ENCODE measurements around the gene DCAKD. TPM values are rescaled to one million over a fixed set of nuclear protein-coding genes. Genes with fewer than 3 reads are reported as not detected.

The DCAKD gene
- total and polyA plus RNA-seq, 2 experiments from 2014 or later, result 29.9 to 47.4 TPM

DNA sequence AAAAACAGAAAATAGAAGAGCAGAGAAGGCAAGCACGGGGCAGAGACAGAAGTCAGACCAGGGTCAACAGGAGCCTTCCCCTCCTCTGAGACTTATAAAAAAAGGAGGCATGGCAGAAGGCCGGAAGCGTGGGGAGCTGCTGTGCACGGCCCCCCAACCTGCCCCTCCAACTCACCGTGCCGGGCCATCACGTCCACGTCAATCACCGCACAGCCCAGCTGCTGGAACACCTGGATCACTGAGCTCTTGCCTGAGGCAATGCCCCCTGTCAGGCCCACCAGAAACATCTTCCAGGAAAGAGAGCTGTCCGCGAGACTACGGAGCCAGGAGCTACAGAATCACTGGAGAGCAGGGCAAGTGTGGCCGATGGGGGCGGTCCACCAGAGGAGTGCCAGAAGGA is 16.8 kb downstream of the DCAKD start:
- Histone ChIP-seq H4K20me1 (ENCODE audit: insufficient read depth, poor library complexity, severe bottlenecking) (peaks cover 6% of the 10 kb centered on the region), H3K4me2 (no peak overlapping the region), H3K27ac (no peak overlapping the region), H3K4me3 (no peak overlapping the region), H3K79me2 (peaks cover 31% of the 10 kb centered on the region), H3K9me3 (ENCODE audit: low read depth) (no peaks in the 10 kb centered on the region), H3K9me2 (replicated peaks; ENCODE audit: insufficient read depth) (no peaks in the 10 kb centered on the region), H2AFZ (no peak overlapping the region), H3K27me3 (no peaks in the 10 kb centered on the region), H3K4me1 (ENCODE audit: insufficient read depth) (peaks cover 5% of the 10 kb centered on the region), H3K36me3 (replicated peaks; ENCODE audit: insufficient read depth, low read depth) (no peaks in the 10 kb centered on the region)
- TF ChIP-seq, protein P1, sequence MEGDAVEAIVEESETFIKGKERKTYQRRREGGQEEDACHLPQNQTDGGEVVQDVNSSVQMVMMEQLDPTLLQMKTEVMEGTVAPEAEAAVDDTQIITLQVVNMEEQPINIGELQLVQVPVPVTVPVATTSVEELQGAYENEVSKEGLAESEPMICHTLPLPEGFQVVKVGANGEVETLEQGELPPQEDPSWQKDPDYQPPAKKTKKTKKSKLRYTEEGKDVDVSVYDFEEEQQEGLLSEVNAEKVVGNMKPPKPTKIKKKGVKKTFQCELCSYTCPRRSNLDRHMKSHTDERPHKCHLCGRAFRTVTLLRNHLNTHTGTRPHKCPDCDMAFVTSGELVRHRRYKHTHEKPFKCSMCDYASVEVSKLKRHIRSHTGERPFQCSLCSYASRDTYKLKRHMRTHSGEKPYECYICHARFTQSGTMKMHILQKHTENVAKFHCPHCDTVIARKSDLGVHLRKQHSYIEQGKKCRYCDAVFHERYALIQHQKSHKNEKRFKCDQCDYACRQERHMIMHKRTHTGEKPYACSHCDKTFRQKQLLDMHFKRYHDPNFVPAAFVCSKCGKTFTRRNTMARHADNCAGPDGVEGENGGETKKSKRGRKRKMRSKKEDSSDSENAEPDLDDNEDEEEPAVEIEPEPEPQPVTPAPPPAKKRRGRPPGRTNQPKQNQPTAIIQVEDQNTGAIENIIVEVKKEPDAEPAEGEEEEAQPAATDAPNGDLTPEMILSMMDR (IDR thresholded peaks at IDR 0.05; ENCODE audit: poor library complexity), result no peak
- no peak for TF ChIP-seq EZH2phosphoT487 (IDR thresholded peaks at IDR 0.05; ENCODE audit: low read depth, severe bottlenecking, unreplicated experiment)
- TF ChIP-seq EZH2 (IDR thresholded peaks at IDR 0.05; ENCODE audit: borderline replicate concordance), result no peak
- 96% methylated on average over 14 of the region's 14 CpGs for WGBS (ENCODE audit: low lambda C conversion rate, missing lambda C conversion rate)
- no peak for DNase-seq (ENCODE audit: low spot score)

DNA sequence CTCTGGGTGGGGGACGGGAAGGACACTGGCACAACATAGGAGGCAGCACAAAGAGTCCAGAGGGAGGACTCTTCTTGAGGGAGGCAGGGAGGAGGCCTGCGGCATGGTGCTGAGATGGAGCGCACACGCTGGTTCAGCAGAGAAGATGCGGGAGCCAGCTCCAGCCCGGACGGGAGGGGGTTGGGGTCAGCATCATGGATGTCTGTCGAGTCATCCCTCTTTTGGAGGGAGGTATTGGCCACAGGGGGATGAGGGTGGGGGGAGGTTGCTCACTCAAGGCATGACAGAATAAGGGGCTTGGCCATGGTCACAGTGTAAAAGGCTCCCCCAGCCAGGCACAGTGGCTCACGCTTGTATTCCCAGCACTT is 19.3 kb downstream of the DCAKD start:
- H3K4me2 ChIP-seq, result no peak overlapping the region
- H3K4me3 ChIP-seq, result no peak overlapping the region
- H3K9me2 ChIP-seq (replicated peaks; ENCODE audit: insufficient read depth), result no peaks in the 10 kb centered on the region
- no peak overlapping the region for H3K27ac ChIP-seq
- TF ChIP-seq, protein P1 (IDR thresholded peaks at IDR 0.05; ENCODE audit: poor library complexity), result no peak
- TF ChIP-seq EZH2 (IDR thresholded peaks at IDR 0.05; ENCODE audit: borderline replicate concordance) (no peak), EZH2phosphoT487 (IDR thresholded peaks at IDR 0.05; ENCODE audit: low read depth, severe bottlenecking, unreplicated experiment) (no peak)
- H4K20me1 ChIP-seq (ENCODE audit: insufficient read depth, poor library complexity, severe bottlenecking), result peaks cover 2% of the 10 kb centered on the region
- no peak for DNase-seq (ENCODE audit: low spot score)
- no peaks in the 10 kb centered on the region for H3K9me3 ChIP-seq (ENCODE audit: low read depth)
- no peaks in the 10 kb centered on the region for H3K36me3 ChIP-seq (replicated peaks; ENCODE audit: insufficient read depth, low read depth)
- H3K27me3 ChIP-seq, result no peaks in the 10 kb centered on the region
- H3K4me1 ChIP-seq (ENCODE audit: insufficient read depth), result peaks cover 4% of the 10 kb centered on the region
- WGBS (ENCODE audit: low lambda C conversion rate, missing lambda C conversion rate), result 83% methylated on average over 9 of the region's 9 CpGs
- no peak overlapping the region for H2AFZ ChIP-seq
- H3K79me2 ChIP-seq, result peaks cover 7% of the 10 kb centered on the region

DNA sequence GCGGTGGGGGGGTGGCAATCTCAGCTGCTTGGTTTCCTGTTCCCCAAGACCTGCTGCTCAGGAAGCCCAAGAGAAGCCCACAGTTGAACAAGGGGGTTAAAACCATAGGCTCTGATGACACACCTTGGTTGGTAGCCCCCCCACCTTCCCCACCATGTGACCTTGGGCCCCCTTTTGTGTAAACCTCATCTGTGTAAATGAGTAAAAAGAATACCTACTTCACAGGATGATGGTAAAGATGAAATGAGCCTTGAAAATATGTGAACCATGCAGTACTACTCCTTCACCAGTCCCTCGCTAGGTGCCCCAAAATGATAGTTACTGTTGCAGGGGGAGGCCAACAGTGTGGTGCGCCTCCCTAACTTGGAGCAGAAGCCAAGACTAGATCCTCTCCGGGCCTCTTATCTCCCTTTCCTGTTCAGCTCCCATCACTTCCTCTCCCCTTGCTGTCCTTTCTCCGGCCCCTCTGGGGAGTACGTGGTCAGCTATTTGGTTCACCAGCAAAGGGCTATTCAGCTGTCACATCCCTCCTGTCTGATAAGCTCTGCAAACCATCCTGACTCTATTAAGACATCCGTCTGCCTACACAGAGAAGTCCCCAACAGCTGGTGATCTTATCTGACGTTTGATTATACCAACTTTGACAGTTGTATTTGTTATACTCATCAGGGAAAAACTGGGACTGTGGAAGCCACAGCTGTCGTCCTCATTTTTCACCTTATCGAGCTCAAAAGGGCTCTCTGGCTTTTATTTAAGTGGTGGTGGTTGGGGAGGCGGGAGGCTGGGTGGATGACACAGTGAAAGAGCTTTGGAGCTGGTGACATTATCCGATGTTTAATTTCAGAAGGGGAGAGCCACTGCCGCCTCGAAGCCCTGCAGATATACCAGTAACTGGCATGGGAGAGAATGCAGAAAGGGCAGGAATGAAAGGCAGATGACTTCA is 19.9 kb downstream of the DCAKD start:
- H3K9me2 ChIP-seq (replicated peaks; ENCODE audit: insufficient read depth), result no peaks in the 10 kb centered on the region
- H3K27me3 ChIP-seq, result no peaks in the 10 kb centered on the region
- 76% methylated on average over 14 of the region's 14 CpGs for WGBS (ENCODE audit: low lambda C conversion rate, missing lambda C conversion rate)
- DNase-seq (ENCODE audit: low spot score), result no peak
- no peak overlapping the region for H2AFZ ChIP-seq
- H3K4me3 ChIP-seq, result no peak overlapping the region
- H3K9me3 ChIP-seq (ENCODE audit: low read depth), result no peaks in the 10 kb centered on the region
- TF ChIP-seq EZH2phosphoT487 (IDR thresholded peaks at IDR 0.05; ENCODE audit: low read depth, severe bottlenecking, unreplicated experiment), result no peak
- no peaks in the 10 kb centered on the region for H4K20me1 ChIP-seq (ENCODE audit: insufficient read depth, poor library complexity, severe bottlenecking)
- H3K27ac ChIP-seq, result no peak overlapping the region
- no peak overlapping the region for H3K4me2 ChIP-seq
- H3K4me1 ChIP-seq (ENCODE audit: insufficient read depth), result no peaks in the 10 kb centered on the region
- peaks cover 6% of the 10 kb centered on the region for H3K79me2 ChIP-seq
- no peaks in the 10 kb centered on the region for H3K36me3 ChIP-seq (replicated peaks; ENCODE audit: insufficient read depth, low read depth)

DNA sequence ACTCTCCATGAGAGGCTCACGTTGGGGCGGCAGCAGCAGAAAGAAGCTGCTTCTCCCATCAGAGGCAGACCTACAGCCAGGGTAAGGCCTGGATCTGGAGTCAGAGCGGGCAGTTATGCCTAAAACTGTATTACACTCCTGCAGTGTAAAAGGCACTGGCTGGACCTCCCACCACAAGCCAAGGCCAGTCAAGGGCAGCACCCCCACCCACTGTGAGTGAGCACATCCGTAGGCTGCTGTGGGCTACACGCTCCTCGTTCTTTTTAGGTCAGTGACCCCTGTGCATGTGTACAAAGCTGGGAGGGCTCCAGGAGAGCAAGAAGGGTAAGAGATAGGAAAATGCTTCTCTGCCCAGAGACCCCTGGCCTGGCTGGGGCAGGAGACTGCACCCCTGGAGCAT is 20.7 kb downstream of the DCAKD start:
- no peak overlapping the region for H3K27ac ChIP-seq
- TF ChIP-seq EZH2 (IDR thresholded peaks at IDR 0.05; ENCODE audit: borderline replicate concordance), result no peak
- TF ChIP-seq EZH2phosphoT487 (IDR thresholded peaks at IDR 0.05; ENCODE audit: low read depth, severe bottlenecking, unreplicated experiment), result no peak
- TF ChIP-seq, protein P1 (IDR thresholded peaks at IDR 0.05; ENCODE audit: poor library complexity), result no peak
- H3K36me3 ChIP-seq (replicated peaks; ENCODE audit: insufficient read depth, low read depth), result no peaks in the 10 kb centered on the region
- no peak overlapping the region for H2AFZ ChIP-seq
- no peaks in the 10 kb centered on the region for H3K27me3 ChIP-seq
- no peaks in the 10 kb centered on the region for H3K9me3 ChIP-seq (ENCODE audit: low read depth)
- no peaks in the 10 kb centered on the region for H4K20me1 ChIP-seq (ENCODE audit: insufficient read depth, poor library complexity, severe bottlenecking)
- DNase-seq (ENCODE audit: low spot score), result no peak
- no peaks in the 10 kb centered on the region for H3K9me2 ChIP-seq (replicated peaks; ENCODE audit: insufficient read depth)
- H3K79me2 ChIP-seq, result peaks cover 1% of the 10 kb centered on the region
- no peak overlapping the region for H3K4me3 ChIP-seq
- H3K4me2 ChIP-seq, result no peak overlapping the region
- 79% methylated on average over 6 of the region's 6 CpGs for WGBS (ENCODE audit: low lambda C conversion rate, missing lambda C conversion rate)
- H3K4me1 ChIP-seq (ENCODE audit: insufficient read depth), result no peaks in the 10 kb centered on the region
